Activated CD4-positive, alpha-beta T cell treated with anti-CD3 and anti-CD28 coated beads, Interleukin-2, amount 50 U/mL, for 1 hour (primary cell): ENCODE results near the gene SEPTIN10.
"Not testable (repeated sequence)": the region's sequence is repeated elsewhere in the genome, so short reads cannot be mapped to it uniquely, and the experiment has no call there.

ENCODE experiments used
- DNase-seq: peaks from one replicate; pipeline ENCODE4 v3.0.0-alpha.2; 2020

SEPTIN10 gene

DNA sequence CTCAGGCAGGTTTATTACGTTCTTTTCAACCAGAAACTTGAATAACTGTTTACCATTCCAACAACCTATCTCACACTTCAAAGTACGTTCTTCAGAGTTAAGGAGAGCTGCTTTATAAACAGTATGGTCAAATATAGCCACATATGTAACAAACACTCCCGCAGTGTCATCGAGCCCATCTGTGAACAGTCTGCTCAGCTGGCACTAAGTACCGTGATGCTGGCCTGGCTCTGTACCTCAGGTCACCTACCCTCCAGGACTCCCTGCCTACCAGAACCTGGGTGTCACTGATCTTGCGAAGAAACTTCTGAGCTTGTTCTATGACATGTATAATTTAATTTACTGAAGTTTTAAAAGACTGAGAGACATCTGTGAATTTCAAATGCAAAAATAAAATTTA, 71.4 kb downstream of the SEPTIN10 start:
- DNase-seq, result no peak

DNA sequence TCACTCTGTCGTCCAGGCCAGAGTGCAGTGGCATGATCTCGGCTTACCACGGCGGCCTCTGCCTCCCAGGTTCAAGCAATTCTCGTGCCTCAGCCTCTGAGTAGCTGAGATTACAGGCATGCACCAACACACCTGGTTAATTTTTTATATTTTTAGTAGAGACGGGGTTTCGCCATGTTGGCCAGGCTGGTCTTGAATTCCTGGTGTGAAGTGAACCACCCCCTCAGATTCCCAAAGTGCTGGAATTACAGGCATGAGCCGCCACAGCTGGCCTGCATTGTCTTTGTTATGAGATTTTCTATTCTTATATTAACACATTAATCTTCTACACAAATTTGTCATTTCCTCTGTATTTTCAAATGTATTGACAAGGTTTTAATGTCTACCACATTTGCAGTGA, 75.2 kb downstream of the SEPTIN10 start:
- no peak for DNase-seq

DNA sequence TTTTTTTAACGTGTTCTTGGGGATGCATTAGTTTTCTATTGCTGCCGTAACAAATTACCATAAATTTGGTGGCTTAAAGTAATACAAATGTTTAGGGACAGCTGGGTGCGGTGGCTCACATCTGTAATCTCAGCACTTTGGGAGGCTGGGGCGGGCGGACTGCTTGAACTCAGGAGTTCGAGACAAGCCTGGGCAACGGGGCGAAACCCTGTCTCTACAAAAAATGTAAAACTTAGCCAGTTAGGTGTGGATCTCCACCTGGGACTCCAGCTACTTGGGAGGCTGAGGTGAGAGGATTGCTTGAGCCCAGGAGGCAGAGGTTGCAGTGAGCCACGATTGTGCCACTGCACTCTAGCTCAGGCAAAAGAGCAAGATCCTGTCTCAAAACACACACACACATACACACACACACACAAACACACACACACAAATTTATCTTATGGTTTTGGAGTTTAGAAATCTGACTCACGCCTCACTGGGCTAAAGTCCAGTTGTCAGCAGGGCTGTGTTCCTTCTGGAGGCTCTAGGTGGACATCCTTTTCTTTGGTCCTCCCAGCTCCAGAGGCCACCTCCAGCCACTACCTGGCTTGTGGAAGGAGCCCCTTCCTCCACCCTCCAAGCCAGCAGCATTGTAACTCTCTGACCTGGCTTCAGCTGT, 76.1 kb downstream of the SEPTIN10 start:
- DNase-seq, result no peak

- DNase-seq, result not testable (repeated sequence)
Measured at GRCh38 chr2:109536556-109536955, 77.2 kb downstream of the SEPTIN10 start.

DNA sequence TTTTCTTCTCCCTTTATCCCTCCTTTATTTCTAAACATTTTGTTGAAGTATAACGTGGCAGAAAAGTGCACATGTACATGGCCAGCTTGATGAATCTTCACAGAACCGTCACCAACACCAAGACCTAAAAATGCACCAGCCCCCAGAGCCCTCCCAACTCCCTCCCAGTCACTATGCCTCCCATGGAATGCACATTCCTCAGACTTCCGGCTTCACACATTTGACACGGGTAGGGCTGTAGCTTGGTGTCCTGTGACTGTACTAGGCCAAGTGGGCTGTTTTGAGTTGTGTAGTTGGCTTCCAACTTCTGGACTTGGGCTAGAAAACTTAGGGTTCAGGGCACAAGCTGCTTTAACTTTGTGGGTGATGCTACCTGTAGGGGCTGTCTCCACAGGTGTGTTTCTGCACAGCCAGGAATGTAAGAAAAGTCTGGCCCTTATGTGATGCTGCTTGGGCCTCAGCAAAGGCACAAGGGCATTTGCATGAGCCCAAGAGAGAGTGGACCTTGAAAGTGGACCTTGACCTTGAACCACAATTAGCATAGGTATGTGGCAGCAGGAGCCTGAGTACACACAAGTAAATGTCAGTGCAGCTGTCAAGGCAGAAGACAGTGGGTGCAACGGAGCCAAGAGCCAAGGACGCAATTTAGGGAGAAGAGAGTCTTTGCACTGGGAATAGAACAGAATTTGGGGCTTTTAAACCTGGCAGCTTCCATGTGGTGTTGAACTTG, 78.4 kb downstream of the SEPTIN10 start:
- no peak for DNase-seq

DNA sequence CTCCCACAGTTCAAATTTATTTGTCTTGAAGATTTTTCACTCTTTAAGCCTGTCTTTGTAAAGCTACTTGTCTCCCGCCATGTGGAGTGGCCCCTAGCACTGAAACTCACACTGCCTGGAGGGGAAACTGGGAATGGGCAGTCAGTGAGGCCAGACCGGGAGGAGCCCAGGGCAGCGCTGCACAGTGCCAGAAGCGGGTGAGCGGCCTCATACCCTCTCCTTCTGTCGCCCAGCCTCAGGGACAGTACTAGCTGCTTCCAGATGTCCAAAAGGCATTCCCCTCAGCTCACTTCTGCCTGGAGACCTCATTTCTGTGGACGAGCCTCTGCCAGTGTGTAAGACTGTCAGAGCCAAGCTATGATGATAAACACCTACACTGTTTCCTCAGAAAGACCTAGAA, 79.9 kb downstream of the SEPTIN10 start:
- no peak for DNase-seq

- DNase-seq, result no peak
Measured at GRCh38 chr2:109532728-109533076, 81.1 kb downstream of the SEPTIN10 start.

DNA sequence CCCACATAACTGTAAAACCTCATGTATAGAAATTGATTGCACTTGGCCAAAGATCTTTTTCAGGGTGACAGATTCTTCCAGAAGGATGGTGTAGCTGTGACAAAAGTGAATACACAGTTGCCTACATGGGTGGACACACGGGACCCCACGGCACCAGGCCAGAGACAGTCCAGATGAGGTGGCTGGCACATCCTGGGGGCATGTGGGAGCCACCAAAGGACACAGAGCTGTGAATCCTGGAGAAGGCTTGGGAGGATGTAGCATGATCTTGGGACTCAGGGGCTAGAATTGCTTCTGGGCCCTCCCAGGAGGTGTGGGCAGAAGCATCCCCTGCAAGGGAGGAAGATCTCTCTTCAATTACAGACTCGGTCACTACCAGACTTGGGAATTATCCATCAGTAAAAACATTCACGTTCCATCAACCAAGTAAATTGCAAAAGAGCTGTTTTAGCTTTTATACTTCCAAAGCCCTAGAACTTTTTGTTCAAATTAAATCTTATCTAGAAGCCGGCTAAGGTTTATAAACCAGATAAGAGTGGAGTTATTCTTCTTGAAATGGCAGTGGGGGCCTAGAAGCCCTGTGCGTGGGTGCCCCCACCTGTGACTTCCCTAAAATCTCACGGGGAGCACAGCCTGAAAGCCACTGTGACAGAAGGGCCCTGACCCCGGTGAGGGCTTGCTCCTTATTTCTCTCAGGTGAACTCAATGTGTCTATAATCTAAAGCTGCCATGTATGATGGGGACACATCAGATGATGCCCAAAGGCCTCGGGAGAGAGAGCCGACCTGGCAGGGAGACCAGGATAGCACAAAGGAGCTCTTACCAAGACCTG, 81.7 kb downstream of the SEPTIN10 start:
- no peak for DNase-seq

DNA sequence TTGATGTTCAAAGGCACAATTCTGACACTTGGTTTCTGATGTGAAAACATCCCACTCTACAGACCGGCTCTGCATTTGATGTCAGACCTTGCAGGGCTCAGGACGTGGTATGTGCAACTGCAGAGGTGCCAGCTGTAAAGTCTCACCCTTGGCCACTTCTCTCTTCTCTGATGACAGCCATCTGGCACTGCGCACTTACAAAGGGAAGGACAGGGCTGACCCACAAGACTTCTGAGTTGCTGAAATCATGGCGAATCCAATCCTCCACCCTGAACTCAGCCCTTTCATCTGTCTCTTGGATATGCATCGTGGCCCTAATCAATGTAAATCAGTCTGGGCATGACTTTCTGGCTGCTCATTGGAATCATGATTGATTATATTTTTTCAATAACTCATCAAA, 82.5 kb downstream of the SEPTIN10 start:
- no peak for DNase-seq

GRCh38 chr2:109530712-109531111, 83.1 kb downstream of the SEPTIN10 start:
- DNase-seq, result no peak

GRCh38 chr2:109529532-109530449, 84.0 kb downstream of the SEPTIN10 start:
- DNase-seq, result no peak

DNA sequence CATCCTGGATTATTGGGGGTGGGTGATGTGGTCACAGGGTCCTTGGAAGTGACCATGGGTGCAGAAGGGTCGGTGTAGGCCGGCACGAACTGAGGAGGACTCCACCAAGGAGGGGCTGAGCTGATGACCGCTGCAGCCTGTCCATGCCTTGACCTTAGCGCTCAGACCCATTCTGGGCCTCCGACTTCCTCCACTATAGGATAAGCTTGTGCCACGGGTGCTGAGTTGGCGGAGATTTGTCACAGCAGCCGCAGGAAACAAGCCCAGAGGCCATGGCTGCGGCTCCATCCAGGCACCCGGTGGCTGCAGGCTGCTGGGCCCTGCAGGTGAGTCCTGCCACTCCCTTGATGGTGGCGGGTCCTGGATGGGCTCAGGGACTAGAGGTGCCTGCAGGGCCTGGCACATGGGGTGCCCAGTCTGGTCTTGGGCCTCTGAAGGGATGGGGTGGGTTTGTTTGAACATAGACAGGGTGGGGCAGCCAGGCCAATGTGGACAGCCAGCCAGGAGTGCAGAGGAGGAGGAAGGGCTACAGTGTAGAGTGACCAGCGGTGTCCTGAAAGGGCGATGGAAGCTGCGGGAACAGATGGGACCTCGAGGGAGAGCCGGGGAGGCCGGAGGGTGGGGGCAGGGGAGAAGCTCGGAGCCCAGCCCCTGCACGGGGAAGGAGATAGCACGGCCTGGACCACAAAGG, 84.8 kb downstream of the SEPTIN10 start:
- DNase-seq, result no peak

DNA sequence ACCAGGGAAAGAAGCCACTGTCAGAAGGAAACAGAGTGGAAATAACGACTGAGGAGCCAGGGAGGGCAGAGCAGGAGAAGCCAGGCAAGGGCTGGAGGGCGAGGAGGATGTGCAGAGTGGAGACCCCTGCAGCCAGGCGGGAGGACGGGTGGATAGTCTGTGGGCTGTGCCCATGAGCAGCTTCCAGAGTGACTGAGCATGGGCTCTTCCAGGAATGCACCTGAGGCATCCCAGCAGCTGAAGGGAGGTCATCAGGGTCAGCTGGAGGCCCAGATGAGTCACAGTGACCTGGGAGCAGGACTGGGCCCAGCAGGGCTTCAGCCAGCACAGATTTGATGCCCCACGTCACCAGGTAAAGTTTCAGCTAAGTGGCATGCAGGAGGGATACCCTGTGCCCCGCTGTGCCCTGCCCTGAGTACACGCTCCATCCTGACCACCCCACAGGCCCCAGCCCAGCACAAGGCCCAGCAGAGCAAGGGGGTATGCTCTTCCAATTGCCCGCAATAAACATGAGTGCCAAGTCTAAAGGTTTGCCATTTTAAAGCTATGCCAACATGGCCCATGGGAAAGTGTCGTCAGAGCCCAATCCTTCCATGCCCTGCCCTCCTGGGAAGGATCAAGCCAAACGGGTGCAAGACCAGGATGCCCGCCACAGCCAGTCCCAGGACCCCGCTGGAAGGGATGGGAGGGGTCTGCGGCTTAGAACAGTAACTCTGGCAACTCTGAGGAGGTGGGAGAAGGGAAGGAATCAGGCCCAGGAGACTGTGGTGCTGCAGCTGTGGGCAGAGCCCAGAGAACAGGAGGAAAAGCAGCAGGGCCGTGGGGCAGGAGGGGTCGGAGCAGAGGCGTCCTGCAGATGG, 85.7 kb downstream of the SEPTIN10 start:
- DNase-seq, result no peak

DNA sequence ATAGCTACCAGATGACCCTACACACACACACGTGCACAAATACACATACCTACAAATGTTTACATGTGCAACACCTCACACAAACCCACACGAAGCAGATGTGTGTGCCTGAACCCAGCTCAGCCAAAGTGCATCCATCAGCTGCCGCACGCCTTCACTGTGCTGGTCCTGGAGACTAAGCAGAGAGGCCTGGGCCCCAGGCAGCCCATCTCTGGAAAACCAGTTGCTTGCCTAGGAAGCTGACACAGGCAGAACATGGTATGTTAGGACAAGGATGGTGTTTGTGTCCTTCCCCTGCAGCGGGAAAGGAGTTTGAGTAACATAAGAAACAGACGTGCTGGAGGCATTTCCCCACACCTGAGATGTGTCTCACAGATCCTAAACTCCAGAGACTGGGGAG, 86.7 kb downstream of the SEPTIN10 start:
- DNase-seq, result no peak

DNA sequence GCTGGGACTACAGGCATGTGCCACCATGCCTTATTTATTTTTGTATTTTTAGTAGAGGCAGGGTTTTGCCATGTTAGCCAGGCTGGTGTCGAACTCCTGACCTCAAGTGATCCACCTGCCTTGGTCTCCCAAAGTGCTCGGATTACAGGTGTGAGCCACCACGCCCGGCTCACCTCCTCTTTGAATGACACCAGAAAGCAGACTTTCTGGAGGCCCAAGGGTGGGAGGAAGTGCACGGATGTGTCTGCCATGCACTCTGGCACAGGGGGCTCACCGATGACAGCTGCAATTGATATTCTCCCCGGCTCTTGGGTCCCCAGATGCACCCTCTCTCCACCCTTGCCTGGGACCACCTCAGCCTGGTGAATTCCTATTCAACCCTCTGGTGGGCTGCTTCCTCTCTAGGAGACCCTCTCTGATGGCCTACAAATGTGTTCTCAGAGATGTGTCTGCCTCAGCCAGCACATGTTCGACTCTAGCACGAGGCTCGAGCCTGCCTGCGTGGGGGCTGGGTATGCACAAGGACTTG, 87.3 kb downstream of the SEPTIN10 start:
- DNase-seq, result no peak

GRCh38 chr2:109525836-109526235, 87.9 kb downstream of the SEPTIN10 start:
- DNase-seq, result no peak

- DNase-seq, result no peak
Measured at GRCh38 chr2:109523536-109524361, 90.0 kb downstream of the SEPTIN10 start.

DNA sequence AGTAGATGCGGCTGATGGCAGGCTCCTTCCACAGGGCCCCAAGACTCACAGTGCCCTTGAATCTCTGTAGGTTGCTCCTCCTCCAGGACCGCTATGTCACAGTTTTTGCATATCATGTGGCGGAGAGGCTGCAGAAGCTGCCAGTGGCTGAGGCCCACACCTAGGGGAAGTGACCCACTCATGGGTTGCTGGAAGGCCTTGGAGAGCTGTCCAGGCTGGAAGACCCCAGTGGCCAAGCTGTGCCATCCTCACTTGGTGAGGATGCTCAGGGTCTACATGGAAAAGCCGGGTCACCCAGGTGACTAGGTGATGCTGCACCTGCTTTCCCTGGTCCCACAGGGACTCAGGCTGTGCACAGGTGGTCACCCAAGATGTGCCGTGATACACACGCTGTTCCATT, 90.6 kb downstream of the SEPTIN10 start:
- no peak for DNase-seq

DNA sequence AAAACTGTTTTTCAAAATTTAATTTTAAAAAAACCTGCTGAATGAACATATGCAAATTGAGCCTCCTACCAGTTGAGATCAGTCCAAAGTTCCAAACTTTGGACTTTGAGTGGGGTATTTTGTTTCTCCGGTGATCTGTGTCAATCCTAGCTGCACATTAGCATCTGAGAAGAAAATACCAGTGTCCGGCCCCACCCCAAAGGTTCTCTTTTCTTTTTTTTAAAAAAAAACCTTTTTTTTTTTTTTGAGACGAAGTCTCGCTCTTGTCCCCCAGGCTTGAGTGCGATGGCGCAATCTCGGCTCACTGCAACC, 91.7 kb downstream of the SEPTIN10 start:
- no peak for DNase-seq
